Progenitor cell of endocrine pancreas (in vitro differentiated cells): ENCODE results near the gene SIRT6. TPM values are rescaled to one million over a fixed set of nuclear protein-coding genes. Genes with fewer than 3 reads are reported as not detected.

Experiments
- DNase-seq: peaks from one replicate; pipeline ENCODE4 v3.0.0; 2021; ENCODE audit warnings: low spot score; ENCODE audit not compliant: unreplicated experiment
- H3K27ac Mint-ChIP-seq: 2 replicates; pipeline ENCODE4 v1.8.0; 2021; ENCODE audit warnings: mild to moderate bottlenecking, moderate library complexity, mixed read lengths
- H3K27me3 Mint-ChIP-seq: 2 replicates; pipeline ENCODE4 v1.8.0; 2021; ENCODE audit warnings: mixed read lengths
- H3K36me3 Mint-ChIP-seq: 2 replicates; pipeline ENCODE4 v1.8.0; 2022; ENCODE audit warnings: mixed read lengths; ENCODE audit not compliant: insufficient read depth
- H3K4me1 Mint-ChIP-seq: 2 replicates; pipeline ENCODE4 v1.8.0; 2021; ENCODE audit warnings: low read depth, mixed read lengths
- H3K4me3 Mint-ChIP-seq: 2 replicates; pipeline ENCODE4 v1.8.0; 2021; ENCODE audit warnings: low read depth, mild to moderate bottlenecking, moderate library complexity, mixed read lengths
- H3K9me3 Mint-ChIP-seq: 2 replicates; pipeline ENCODE4 v1.8.0; 2021; ENCODE audit warnings: low read depth, mixed read lengths
- CTCF ChIP-seq: fragments of 200-600 bp; sonication (generic); IDR thresholded peaks from one replicate; pipeline ENCODE4 v1.5.0; 2021; ENCODE audit warnings: antibody characterized with exemption, mild to moderate bottlenecking; ENCODE audit not compliant: unreplicated experiment
- total RNA-seq: library from RNA; stranded (reverse); gene quantifications from 2 replicates; pipeline ENCODE4 v1.2.1, GENCODE V29; 2021

Gene SIRT6
- total RNA-seq, 1 donor from 2014 or later, result 33.2 TPM

GRCh38 chr19:4216846-4217245, 34.5 kb upstream of the SIRT6 start:
- Mint-ChIP-seq H3K27ac (no peak overlapping the region), H3K4me1 (no peaks in the 10 kb centered on the region), H3K4me3 (no peak overlapping the region), H3K36me3 (no peaks in the 10 kb centered on the region), H3K9me3 (no peaks in the 10 kb centered on the region), H3K27me3 (peaks cover 15% of the 10 kb centered on the region)
- TF ChIP-seq CTCF, result no peak
- DNase-seq, result no peak

GRCh38 chr19:4215807-4216206, 33.4 kb upstream of the SIRT6 start:
- no peaks in the 10 kb centered on the region for H3K9me3 Mint-ChIP-seq
- peaks cover 15% of the 10 kb centered on the region for H3K27me3 Mint-ChIP-seq
- H3K27ac Mint-ChIP-seq, result no peak overlapping the region
- no peaks in the 10 kb centered on the region for H3K4me1 Mint-ChIP-seq
- no peak overlapping the region for H3K4me3 Mint-ChIP-seq
- no peak for DNase-seq
- no peaks in the 10 kb centered on the region for H3K36me3 Mint-ChIP-seq
- TF ChIP-seq CTCF, result no peak

- Mint-ChIP-seq H3K27me3 (peaks cover 15% of the 10 kb centered on the region), H3K27ac (peak overlapping the region; percentile 31), H3K4me3 (no peak overlapping the region), H3K36me3 (no peaks in the 10 kb centered on the region), H3K9me3 (no peaks in the 10 kb centered on the region), H3K4me1 (no peaks in the 10 kb centered on the region)
- no peak for DNase-seq
- no peak for TF ChIP-seq CTCF
Measured at GRCh38 chr19:4213116-4213515, 30.8 kb upstream of the SIRT6 start.

GRCh38 chr19:4210166-4210731, 27.9 kb upstream of the SIRT6 start:
- no peak overlapping the region for H3K27ac Mint-ChIP-seq
- H3K27me3 Mint-ChIP-seq, result peaks cover 15% of the 10 kb centered on the region
- H3K36me3 Mint-ChIP-seq, result no peaks in the 10 kb centered on the region
- no peak overlapping the region for H3K4me3 Mint-ChIP-seq
- H3K4me1 Mint-ChIP-seq, result no peaks in the 10 kb centered on the region
- no peak for TF ChIP-seq CTCF
- H3K9me3 Mint-ChIP-seq, result no peaks in the 10 kb centered on the region
- no peak for DNase-seq

- Mint-ChIP-seq H3K4me1 (no peaks in the 10 kb centered on the region), H3K4me3 (no peak overlapping the region), H3K36me3 (no peaks in the 10 kb centered on the region), H3K27me3 (peaks cover 15% of the 10 kb centered on the region), H3K27ac (no peak overlapping the region), H3K9me3 (no peaks in the 10 kb centered on the region)
- no peak for DNase-seq
- TF ChIP-seq CTCF, result peak; percentile 58
Measured at GRCh38 chr19:4208385-4209094, 26.2 kb upstream of the SIRT6 start.
